Activated naive CD4-positive, alpha-beta T cell treated with Interleukin-2 at 50 U/mL for 16 hours (primary cell): ENCODE results near the gene FBXL22.

Experiments
- DNase-seq: peaks from one replicate; pipeline ENCODE4 v3.0.0-alpha.2; 2020

Gene FBXL22

GRCh38 chr15:63593705-63594671 lies 3.2 kb upstream of the FBXL22 start:
- peak; percentile 51 for DNase-seq

GRCh38 chr15:63595065-63595464 lies 2.1 kb upstream of the FBXL22 start:
- no peak for DNase-seq

GRCh38 chr15:63595688-63596087 lies 1.5 kb upstream of the FBXL22 start:
- DNase-seq, result no peak

- DNase-seq, result no peak
Observed at GRCh38 chr15:63596676-63597037, 530 bp upstream of the FBXL22 start.

GRCh38 chr15:63597821-63598220 lies 634 bp downstream of the FBXL22 start:
- DNase-seq, result no peak

- DNase-seq, result no peak
Observed at GRCh38 chr15:63598473-63599400, 1.6 kb downstream of the FBXL22 start.

- peak; percentile 33 for DNase-seq
Observed at GRCh38 chr15:63599401-63600000, 2.3 kb downstream of the FBXL22 start.

- DNase-seq, result peak; percentile 33
Observed at GRCh38 chr15:63600001-63600615, 2.9 kb downstream of the FBXL22 start.

- peak; percentile 91 for DNase-seq
Observed at GRCh38 chr15:63600616-63601025, 3.4 kb downstream of the FBXL22 start.

GRCh38 chr15:63601026-63601703 lies 4.0 kb downstream of the FBXL22 start:
- peak; percentile 67 for DNase-seq

GRCh38 chr15:63601704-63602185 lies 4.6 kb downstream of the FBXL22 start:
- DNase-seq, result no peak

- DNase-seq, result no peak
Observed at GRCh38 chr15:63602595-63602994, 5.4 kb downstream of the FBXL22 start.

- no peak for DNase-seq
Observed at GRCh38 chr15:63603516-63603915, 6.3 kb downstream of the FBXL22 start.

GRCh38 chr15:63604281-63604680 lies 7.1 kb downstream of the FBXL22 start:
- DNase-seq, result no peak

GRCh38 chr15:63605036-63605435 lies 7.8 kb downstream of the FBXL22 start:
- DNase-seq, result no peak

GRCh38 chr15:63605816-63606215 lies 8.6 kb downstream of the FBXL22 start:
- DNase-seq, result peak; percentile 61

- no peak for DNase-seq
Observed at GRCh38 chr15:63606308-63606707, 9.1 kb downstream of the FBXL22 start.

GRCh38 chr15:63608989-63609388 lies 11.8 kb downstream of the FBXL22 start:
- DNase-seq, result no peak

GRCh38 chr15:63609448-63609847 lies 12.3 kb downstream of the FBXL22 start:
- DNase-seq, result no peak

GRCh38 chr15:63610209-63610841 lies 13.1 kb downstream of the FBXL22 start:
- peak; percentile 79 for DNase-seq

GRCh38 chr15:63611177-63611576 lies 14.0 kb downstream of the FBXL22 start:
- no peak for DNase-seq
